ENCODE data around the gene CCDC14.

Gene CCDC14

DNA sequence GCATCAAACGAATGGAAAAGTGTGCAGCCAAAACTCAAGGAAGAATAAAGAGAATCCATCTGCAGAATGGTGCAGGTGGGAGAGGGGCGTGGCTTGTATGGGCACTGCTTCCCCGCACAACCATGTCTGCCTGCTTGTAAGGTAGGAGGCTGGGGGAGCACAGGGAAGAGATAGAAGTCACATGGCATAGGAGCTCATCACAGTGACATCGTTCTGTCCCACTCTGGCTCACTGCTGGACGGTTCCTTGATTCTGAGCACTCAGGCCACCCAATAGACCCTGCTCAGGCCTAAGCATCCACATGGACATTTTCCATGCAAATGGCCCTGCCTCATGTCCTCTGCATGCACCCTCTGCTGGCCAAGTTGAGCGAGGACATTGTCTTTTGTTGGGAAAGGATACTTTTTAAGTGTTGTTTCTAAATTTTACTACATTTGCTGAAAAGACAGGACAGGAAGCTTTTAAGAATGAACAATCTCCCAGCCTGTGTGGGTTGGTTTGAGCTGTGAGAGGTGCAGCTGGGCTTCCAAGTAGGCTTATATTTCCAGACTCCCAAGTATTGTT lies 79.9 kb downstream of the CCDC14 start:
- Histone ChIP-seq H3K9me3 (ENCODE audit: low read length) (no peaks in the 10 kb centered on the region), H3K4me3 (ENCODE audit: low read length) (no peak overlapping the region), H2AFZ (ENCODE audit: low read depth, low read length) (no peak overlapping the region), H3K27me3 (ENCODE audit: insufficient read depth, low read length) (no peaks in the 10 kb centered on the region), H3K36me3 (ENCODE audit: insufficient read depth, low read length) (no peaks in the 10 kb centered on the region), H3K4me1 (ENCODE audit: insufficient read depth, low read length) (peaks cover 3% of the 10 kb centered on the region)

GRCh38 chr3:123878807-123879206 lies 82.2 kb downstream of the CCDC14 start:
- Histone ChIP-seq H3K4me3 (ENCODE audit: low read length) (no peak overlapping the region), H3K4me1 (ENCODE audit: insufficient read depth, low read length) (no peaks in the 10 kb centered on the region), H2AFZ (ENCODE audit: low read depth, low read length) (no peak overlapping the region), H3K27me3 (ENCODE audit: insufficient read depth, low read length) (no peaks in the 10 kb centered on the region), H3K9me3 (ENCODE audit: low read length) (no peaks in the 10 kb centered on the region), H3K36me3 (ENCODE audit: insufficient read depth, low read length) (no peaks in the 10 kb centered on the region)

DNA sequence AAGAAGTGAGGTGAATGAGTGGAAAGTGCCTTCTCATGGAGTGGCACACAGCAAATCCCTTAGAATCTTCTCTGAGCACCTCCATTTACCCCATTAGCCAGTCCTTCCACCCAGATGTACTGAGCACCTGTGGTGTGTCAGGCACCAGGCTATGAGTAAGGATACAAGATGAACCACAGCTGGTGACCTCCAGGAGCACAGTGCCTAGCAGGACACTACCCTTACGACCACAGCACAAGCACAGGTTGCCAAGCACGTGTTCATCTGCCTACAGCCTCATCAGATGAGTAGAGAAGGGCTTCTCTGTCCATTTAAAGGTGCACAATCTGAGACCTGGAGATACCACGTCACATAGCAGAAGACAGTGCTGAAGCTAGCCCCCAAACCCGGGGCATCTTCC lies 83.1 kb downstream of the CCDC14 start:
- Histone ChIP-seq H3K36me3 (ENCODE audit: insufficient read depth, low read length) (no peaks in the 10 kb centered on the region), H3K9me3 (ENCODE audit: low read length) (no peaks in the 10 kb centered on the region), H3K27me3 (ENCODE audit: insufficient read depth, low read length) (no peaks in the 10 kb centered on the region), H3K4me1 (ENCODE audit: insufficient read depth, low read length) (no peaks in the 10 kb centered on the region), H3K4me3 (ENCODE audit: low read length) (no peak overlapping the region), H2AFZ (ENCODE audit: low read depth, low read length) (no peak overlapping the region)

- no peaks in the 10 kb centered on the region for H3K36me3 ChIP-seq (ENCODE audit: insufficient read depth, low read length)
- H3K4me3 ChIP-seq (ENCODE audit: low read length) = no peak overlapping the region
These were observed 83.6 kb downstream of the CCDC14 start for GRCh38 chr3:123877466-123877865.

DNA sequence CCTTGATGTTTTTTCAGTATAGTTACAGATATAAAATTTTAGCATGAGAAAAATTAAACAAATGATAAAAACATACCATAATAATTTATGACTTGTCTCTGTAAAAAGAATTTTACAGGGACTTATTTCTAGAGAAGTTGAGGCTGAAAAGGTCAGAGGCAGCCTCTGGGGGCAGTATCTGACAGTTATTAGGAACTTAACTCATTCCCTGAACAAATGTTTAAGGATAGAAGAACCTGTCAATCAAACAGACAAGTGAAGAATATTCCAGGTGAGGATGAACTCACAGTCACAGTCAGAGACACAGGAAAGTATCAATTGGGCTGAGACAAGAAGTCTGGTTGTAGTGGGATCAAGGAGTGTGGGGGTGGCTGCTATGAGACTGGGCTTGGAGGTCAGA lies 84.2 kb downstream of the CCDC14 start:
- H2AFZ ChIP-seq (ENCODE audit: low read depth, low read length) = no peak overlapping the region
- H3K36me3 ChIP-seq (ENCODE audit: insufficient read depth, low read length) = no peaks in the 10 kb centered on the region
- H3K4me3 ChIP-seq (ENCODE audit: low read length) = no peak overlapping the region
- no peaks in the 10 kb centered on the region for H3K9me3 ChIP-seq (ENCODE audit: low read length)
- H3K4me1 ChIP-seq (ENCODE audit: insufficient read depth, low read length) = no peaks in the 10 kb centered on the region
- no peaks in the 10 kb centered on the region for H3K27me3 ChIP-seq (ENCODE audit: insufficient read depth, low read length)

More at GRCh38 chr3:123877466-123877865, 83.6 kb downstream of the CCDC14 start:
- Histone ChIP-seq H3K4me1 (ENCODE audit: insufficient read depth, low read length) (no peaks in the 10 kb centered on the region), H3K9me3 (ENCODE audit: low read length) (no peaks in the 10 kb centered on the region), H2AFZ (ENCODE audit: low read depth, low read length) (no peak overlapping the region), H3K27me3 (ENCODE audit: insufficient read depth, low read length) (no peaks in the 10 kb centered on the region)

DNA sequence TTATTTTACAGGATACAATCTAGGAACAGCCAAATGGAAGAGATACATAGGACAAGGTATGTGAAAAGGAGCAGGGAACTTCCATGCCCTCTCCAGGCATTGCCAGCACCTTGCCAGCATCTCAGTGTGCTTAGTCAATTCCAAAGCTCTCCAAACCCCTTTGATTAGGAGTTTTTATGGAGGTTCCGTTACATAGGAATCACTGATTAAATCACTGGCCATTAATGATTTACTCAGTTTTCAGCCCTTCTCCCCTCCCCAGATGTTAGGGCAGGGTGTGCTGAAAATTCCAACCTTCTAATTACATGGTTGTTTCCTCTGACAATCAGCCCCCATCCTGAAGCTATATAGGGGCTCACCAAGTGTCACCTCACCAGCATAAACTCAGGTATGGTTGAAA lies 88.4 kb downstream of the CCDC14 start:
- Histone ChIP-seq H3K36me3 (ENCODE audit: insufficient read depth, low read length) (no peaks in the 10 kb centered on the region), H2AFZ (ENCODE audit: low read depth, low read length) (no peak overlapping the region), H3K27me3 (ENCODE audit: insufficient read depth, low read length) (no peaks in the 10 kb centered on the region), H3K4me1 (ENCODE audit: insufficient read depth, low read length) (no peaks in the 10 kb centered on the region), H3K4me3 (ENCODE audit: low read length) (no peak overlapping the region), H3K9me3 (ENCODE audit: low read length) (no peaks in the 10 kb centered on the region)

DNA sequence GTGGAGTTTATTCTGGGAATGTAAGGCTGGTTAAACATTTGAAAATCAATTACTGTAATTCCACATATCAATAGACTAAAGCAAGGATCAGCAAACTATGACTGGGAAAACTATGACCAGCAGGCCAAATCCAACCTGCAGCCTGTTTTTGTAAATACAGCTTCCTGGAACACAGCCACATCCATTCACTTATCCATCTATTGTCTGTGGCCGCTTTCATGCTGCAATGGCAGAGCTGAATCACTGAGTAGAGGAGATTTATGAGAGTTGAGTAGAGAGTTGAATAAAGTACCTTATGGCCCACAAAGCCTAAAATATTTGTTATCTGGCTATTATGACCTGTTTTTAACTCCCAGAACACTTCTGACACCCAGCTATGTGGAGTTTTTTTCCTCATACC lies 89.1 kb downstream of the CCDC14 start:
- Histone ChIP-seq H3K36me3 (ENCODE audit: insufficient read depth, low read length) (no peaks in the 10 kb centered on the region), H3K4me1 (ENCODE audit: insufficient read depth, low read length) (no peaks in the 10 kb centered on the region), H3K4me3 (ENCODE audit: low read length) (no peak overlapping the region), H2AFZ (ENCODE audit: low read depth, low read length) (no peak overlapping the region), H3K27me3 (ENCODE audit: insufficient read depth, low read length) (no peaks in the 10 kb centered on the region), H3K9me3 (ENCODE audit: low read length) (no peaks in the 10 kb centered on the region)

DNA sequence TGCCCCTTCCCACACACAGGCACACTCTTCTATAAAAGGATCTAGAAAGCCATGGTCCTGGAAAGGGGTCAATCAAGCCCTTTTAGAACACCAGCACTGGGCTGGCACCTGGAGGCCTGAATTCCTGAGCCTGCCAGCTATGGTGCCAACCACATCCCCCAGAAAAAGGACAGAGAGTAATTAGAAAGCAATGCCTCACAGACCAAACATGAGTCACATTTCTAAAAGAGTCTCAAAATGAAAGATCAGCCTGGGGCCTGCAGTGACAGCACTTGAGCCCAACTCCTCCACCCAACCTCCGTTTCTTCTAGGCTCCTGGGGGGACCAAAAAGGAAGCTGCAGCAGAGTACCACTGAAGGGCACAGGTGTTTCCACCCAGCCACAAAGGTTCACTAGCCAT lies 91.0 kb downstream of the CCDC14 start:
- H3K36me3 ChIP-seq (ENCODE audit: insufficient read depth, low read length) = no peaks in the 10 kb centered on the region
- no peaks in the 10 kb centered on the region for H3K4me1 ChIP-seq (ENCODE audit: insufficient read depth, low read length)
- no peak overlapping the region for H2AFZ ChIP-seq (ENCODE audit: low read depth, low read length)
- no peak overlapping the region for H3K4me3 ChIP-seq (ENCODE audit: low read length)
- H3K27me3 ChIP-seq (ENCODE audit: insufficient read depth, low read length) = no peaks in the 10 kb centered on the region
- no peaks in the 10 kb centered on the region for H3K9me3 ChIP-seq (ENCODE audit: low read length)

GRCh38 chr3:123869165-123869564 lies 91.9 kb downstream of the CCDC14 start:
- Histone ChIP-seq H3K9me3 (ENCODE audit: low read length) (no peaks in the 10 kb centered on the region), H3K4me3 (ENCODE audit: low read length) (no peak overlapping the region), H3K27me3 (ENCODE audit: insufficient read depth, low read length) (no peaks in the 10 kb centered on the region), H2AFZ (ENCODE audit: low read depth, low read length) (no peak overlapping the region), H3K36me3 (ENCODE audit: insufficient read depth, low read length) (no peaks in the 10 kb centered on the region), H3K4me1 (ENCODE audit: insufficient read depth, low read length) (no peaks in the 10 kb centered on the region)

DNA sequence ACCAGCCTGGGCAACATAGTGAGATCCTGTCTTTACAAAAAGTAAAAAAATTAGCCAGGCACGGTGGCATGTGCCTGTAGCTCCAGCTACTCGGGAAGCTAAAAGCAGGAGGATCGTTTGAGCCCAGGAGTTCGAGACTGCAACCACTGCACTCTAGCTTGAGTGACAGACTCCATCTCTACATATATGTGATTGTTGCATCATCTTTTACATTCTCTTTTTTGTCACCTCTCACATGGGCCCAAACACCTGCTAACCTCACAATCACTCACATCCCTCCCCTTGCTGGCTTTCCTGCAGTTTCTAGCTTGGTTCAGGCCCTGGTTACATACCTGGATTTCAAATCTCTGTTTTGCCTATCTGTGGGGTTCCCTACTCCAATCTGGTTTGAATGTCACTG lies 96.3 kb downstream of the CCDC14 start:
- Histone ChIP-seq H3K36me3 (ENCODE audit: insufficient read depth, low read length) (no peaks in the 10 kb centered on the region), H3K4me1 (ENCODE audit: insufficient read depth, low read length) (no peaks in the 10 kb centered on the region), H3K27me3 (ENCODE audit: insufficient read depth, low read length) (no peaks in the 10 kb centered on the region), H2AFZ (ENCODE audit: low read depth, low read length) (no peak overlapping the region), H3K9me3 (ENCODE audit: low read length) (no peaks in the 10 kb centered on the region), H3K4me3 (ENCODE audit: low read length) (no peak overlapping the region)
